CD4-positive, alpha-beta T cell treated with Interleukin-4 for 4 hours (primary cell): ENCODE data around the gene DVL1.
A peak's percentile ranks its signal among the peaks of the same experiment; 100 is the strongest.
"Not testable (repeated sequence)": the region's sequence is repeated elsewhere in the genome, so short reads cannot be mapped to it uniquely, and the experiment has no call there.

ENCODE experiments used
- DNase-seq: peaks from one replicate; pipeline ENCODE4 v3.0.0-alpha.2; 2020

Gene DVL1

DNA sequence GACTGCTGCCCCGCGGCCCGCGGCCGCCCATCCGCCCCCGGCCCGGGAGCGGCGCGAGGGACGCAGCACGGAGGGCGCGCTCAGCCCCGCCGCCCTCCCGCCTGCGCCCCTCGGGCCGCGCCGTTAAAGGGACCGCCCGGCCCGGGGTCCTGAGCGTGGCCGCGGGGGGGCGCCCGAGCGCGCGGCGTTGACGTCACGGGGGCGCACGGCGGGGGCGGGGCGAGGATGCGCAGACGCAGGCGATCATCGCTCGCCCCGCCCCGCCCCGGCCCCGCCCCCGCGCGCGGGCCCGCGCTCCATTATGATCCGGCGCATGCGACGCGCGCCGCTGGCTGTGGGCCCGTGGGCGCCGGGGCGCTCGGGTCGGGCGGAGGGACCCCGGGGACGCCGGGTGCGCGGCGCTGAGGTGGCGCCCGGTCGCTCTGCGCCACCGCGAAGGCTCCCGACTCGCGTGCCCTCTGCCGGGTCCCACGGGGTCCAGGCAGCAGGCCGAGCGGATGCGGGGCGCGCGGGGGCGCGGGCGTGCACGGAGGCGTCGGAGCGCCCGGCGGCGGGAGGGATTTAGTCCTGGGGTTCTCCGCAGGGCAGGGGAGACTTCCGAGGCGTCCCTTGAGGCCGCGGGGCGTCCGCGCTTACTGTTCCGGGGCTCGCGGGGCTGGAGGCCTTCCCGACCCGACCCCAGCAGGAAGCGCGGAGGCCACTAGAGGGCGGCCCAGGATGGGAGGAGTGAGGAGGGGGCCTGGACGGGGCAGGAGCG lies at the start of gene DVL1:
DVL1 (minus strand) TSS at position 163 of the 757 bp plus-strand sequence. CDS start 353 bp downstream, outside the sequence.
- DNase-seq, result peak; percentile 48

DNA sequence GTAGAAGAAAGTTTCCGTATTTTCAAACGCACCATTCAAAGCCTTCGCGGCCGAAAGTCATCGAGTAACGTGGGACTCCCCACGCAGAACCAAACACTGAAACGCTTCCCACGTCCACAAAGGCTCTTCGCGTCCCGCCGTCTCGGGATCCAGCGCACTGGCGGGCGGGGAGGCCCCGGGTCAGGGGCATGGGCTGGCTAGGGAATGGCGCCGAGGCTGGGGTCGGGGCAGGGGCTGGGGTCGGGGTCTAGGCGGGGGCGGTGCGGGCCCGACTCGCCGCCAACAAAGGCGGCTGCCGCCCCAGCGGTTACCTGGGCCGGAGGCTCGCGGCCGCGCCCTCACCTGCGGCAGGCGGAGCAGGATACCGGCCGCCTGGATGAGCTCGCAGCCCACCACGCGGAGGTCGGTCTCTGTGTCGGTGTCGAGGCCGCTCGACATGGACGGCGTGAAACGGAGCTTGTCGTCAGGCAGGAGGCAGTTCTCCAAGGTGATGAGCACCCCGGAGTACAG lies 49.5 kb upstream of the DVL1 start:
- no peak for DNase-seq

DNA sequence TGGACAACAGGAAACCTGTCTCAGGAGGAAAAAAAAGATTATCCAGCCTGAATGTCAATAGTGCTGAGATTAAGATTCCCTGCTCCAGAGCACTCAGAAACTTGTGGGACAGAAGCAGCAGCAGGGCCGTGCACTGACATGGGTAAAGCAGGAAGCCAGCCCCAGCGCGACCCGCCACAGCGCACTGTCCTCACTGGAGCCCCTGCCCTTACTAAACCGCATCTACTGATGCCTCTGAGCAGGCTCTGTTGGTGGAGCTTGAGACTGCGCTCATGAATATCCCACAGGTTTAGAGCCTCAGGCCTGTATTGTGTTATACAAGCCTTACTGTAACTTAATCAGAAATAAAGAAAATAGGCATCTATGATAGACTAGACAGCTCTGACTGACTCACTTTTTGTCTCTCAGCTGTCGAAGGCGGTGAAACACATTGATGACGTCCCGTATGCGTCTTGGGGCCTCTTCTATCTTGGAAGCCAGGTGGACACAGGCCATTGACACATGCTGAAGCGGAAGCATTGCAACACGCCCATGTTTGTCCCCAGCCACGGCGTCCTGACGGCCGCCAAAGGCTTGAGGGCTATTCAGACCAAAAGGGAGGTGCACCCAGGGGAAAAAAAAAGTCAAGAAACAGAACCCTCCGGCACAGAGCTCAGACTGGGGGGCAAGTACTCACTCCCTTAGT lies 48.8 kb upstream of the DVL1 start:
- no peak for DNase-seq

DNA sequence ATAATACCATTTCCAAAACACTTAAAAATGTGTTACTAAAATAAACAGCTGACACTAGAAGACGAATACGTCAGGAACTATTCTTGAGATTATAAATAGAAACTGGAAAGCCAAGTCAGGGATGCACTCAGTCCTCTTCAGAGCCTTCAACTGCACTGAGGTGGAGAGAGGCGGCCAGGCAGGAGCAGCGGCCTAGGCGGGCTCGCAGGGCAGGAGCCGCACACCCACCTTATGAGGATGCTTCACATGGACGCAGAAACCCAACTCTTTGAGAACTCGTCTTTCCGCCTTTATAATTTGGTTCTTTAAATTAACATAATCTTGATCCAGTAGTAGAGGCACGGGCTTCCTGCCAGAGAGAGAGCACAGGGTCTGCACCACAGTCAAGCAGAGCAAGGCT lies 45.9 kb upstream of the DVL1 start:
- DNase-seq, result no peak

DNA sequence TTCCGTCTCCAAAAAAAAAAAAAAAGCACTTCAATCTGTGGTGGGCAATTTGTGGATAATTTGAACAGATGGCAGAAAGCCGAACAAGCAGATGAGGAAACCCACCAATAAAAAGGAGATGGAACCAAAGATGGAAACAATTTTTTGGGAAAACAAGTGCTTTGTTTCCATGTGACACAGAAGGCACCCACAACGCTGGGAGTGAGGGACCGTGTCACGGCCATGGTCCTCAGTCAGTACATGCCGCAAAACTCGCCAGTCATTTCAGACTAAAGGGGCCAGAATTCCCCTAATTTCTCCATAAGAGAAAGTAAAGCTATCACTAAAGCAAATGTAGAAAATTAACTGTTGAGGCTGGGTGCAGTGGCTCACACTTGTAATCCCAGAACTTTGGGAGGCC lies 44.9 kb upstream of the DVL1 start:
- DNase-seq, result no peak

DNA sequence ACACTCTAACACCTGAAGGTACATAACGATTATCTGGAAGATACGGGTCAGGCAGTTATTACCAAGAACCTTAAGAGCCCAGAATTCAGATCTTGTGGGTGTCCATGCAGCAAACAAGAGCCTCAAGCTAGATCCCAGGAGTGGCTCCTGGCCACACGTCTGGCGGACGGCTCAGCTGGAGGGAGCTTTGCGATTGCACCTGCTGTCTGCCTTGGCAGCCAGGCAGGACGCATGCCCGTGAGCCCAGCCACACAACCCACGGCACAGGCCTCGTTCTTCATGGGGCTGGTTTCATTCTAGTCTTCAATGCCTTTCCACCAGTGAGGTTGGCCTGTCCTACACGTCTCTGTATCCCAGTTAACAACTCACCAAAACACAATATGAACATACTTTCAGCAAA lies 44.2 kb upstream of the DVL1 start:
- DNase-seq, result no peak

DNA sequence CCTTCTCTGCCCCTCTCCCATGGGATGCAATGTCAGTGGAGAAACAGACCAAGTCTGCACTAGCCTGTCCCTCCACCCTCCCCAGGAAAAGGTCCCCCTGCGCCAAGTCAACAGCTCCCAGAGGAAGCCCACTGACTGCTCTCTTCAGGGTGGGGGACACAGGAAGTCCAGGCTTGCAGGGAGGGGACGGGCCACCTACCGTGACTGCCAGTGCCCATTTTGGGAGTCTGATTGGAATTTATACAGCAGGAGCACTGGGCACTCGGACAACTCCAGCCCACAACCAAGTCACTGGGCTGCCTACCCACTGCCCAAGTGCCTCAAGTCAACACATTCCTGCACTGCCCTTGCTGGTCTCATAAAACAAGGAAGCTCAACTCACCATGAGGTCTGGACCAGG lies 43.8 kb upstream of the DVL1 start:
- no peak for DNase-seq

DNA sequence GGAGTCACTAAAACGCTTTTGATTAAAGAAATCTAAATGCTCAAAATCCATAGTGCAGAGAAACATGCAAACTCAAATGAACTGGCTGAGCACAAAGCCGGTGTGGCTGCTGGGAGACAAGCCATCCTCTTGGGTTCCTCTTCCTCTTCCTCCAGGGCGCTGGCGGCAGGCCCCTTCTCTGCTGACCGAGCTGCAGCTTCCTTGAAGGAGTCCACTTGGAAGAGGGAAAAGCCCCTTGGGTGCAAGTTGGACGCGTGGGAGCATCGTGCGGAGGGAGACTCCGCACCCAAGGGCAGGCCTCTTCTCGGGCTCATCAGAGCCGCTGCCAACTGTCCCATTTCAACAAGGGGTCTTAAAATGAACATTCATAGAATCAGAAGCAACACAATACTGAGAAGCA lies 42.0 kb upstream of the DVL1 start:
- DNase-seq, result no peak

DNA sequence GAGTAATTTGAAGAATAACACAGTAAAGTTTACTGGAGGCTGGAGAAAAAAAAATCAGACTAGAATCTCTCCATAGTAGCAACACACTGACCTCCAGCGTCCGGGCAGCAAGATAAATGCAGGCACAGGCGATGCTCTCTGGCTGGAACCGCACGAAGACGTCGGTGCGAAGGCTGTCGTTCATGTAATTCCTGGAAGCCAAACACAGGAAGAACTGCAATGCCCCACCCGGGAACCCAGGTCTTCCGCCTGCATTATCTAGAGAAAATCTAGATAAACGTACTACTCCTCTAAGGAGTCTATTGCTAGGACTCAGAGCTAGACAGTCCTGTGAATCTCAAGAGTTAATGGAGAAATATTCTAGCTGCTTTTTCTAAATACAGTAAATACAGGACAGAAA lies 41.5 kb upstream of the DVL1 start:
- DNase-seq, result no peak

DNA sequence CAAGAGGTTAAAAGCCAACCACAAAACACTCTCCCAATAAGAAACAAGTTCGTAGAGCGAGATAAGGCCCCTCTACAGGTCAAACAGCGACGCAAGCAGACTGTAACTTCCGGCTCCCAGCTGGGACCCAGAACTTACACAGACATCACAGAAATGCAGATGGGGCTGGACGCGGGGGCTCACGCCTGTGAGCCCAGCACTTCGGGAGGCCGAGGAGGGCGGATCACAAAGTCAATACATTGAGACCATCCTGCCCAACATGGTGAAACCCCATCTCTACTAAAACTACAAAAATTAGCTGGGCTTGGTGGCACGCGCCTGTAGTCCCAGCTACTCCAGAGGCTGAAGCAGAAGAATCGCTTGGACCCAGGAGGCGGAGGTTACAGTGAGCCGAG lies 38.9 kb upstream of the DVL1 start:
- DNase-seq, result no peak

DNA sequence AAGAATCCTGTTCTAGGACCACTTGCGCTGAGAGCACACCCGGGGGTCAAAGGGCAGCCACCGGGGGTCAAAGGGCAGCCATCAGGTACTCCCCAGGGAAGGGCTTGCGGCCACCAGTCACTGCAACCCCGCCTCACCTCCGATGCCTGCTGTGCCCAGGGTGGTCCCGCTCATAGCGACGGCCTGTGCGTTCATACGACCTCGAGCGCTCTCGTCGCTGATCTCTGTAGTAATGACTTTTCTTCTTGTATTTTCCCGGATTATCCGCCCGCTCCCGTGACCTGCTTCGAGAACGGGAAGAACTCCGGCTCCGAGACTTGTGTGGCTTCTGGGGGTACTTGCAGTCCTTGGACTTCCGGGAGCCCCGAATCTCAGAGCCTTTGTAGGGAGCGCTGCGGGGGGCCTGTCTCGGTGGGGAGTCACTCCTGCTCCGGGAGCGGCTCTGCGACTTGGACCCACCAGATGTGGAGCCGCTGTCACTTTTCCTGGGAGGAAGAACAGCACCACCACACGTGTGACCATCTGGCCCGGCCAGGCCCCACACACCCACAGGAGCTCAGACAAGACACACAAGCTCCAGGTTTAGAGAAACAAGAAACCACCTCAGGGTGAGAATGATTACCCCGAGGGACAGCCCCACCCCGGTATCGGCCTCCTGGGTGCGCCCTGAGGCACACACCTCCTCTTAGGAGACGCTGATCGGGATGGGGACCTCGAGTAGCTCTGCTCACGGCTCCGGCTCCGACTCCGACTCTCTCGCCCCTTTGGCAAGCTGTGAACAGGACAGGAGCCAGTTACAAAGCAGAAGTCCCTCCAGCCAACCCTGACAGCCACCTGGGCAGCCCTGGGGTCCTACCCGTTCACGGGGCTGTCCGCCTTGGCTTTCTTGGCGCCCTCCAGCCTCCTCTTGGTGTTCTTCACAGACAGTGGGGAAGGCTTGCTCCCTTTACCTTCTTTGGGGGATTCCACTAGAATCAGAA lies 38.2 kb upstream of the DVL1 start:
- DNase-seq, result no peak

DNA sequence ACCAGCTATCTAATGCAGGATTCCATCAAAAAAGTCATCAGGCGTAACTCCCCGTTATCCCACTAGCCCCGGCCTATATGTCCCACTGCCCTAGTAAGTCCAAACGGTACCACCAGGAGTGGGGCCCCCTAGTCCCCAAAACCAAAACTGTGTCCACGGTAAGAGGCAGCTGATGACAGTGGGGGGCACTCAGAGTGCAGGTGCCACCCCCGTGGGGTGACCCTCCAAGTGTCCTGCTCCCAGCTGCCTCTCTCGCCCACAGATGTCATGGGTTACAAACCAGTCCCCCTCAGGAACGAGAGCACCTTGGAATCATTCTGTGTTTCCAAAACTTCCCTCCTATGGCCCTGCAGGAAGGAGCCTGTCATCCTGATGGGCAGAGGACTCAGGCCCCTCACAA lies 36.7 kb upstream of the DVL1 start:
- no peak for DNase-seq

DNA sequence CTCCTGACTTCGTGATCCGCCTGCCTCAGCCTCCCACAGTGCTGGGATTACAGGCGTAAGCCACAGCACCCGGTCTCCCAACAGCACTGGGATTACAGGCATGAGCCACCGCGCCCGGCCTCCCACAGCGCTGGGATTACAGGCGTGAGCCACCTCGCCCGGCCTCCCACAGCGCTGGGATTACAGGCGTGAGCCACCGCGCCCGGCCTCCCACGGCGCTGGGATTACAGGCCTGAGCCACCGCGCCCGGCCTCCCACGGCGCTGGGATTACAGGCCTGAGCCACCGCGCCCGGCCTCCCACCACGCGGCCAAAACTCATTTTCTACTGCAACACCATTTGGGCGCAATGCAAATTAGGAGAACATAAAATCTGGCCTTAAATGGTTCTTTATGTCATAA lies 36.1 kb upstream of the DVL1 start:
- not testable (repeated sequence) for DNase-seq

DNA sequence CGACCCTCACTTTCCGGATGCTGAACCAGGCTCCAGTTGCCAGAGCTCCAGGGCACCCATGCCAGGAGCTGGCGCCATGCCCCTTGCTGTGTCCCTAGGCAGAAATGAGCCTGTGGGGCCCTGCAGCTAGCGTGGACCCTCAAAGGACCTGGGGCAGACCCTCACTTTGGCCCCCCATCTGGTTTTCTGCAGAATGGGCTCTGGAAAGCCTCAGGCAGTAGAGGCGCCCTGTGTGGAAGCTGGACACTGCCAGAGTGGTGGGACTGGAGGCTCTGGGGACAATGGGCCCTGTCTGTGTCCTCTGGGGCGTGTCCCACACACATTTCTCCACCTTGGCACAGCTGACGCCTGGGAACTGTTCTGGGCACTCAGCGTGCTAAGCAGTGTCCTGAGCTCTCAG lies 32.1 kb upstream of the DVL1 start:
- DNase-seq, result no peak

DNA sequence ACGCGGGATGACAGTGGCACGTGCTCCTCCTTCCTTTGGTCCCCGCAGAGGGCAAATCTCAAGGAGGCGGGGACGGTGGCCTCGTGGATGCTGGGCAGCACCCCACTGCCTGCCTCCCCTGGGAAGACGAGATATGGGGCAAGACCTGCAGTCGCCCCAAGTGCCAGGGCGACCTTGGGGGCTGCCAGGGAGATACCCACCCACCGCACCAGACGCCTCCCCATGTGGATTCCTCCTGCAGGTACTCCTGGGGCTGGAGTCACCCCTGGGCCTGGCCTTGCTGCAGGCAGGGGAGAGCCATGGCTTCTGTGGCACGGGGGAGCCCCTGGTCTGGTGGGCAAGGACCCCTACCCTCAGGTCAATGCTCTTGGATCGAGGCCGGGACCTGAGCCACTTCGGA lies 31.6 kb upstream of the DVL1 start:
- no peak for DNase-seq

DNA sequence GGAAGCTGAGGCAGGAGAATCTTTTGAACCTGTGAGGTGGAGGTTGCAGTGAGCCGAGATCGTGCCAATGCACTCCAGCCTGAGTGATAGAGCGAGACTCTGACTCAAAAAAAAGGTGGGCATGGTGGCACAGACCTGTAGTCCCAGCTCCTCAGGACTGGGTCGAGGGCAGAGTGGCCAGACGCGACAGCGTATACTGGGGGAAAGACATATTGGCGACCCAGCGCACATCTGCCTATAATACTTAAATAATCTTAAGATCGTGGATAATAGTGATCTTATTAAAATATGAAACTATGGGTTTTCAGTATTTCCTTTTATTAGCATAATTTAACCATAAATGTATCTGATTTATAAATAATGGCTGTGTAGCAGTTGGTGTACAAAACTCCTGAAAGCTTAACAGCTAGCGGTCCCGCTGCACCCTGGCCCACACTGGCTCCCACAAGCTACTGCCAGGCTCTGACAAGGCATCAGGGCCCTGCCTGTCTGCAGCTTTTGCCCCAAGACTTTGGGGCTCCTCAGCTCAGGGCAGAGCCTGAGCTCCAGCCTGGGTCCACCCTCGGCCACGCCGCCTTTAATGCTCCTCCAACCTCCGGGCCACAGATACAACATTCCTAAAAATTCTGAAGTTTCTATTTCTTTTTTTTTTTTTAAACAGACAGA lies 28.5 kb upstream of the DVL1 start:
- DNase-seq, result no peak

DNA sequence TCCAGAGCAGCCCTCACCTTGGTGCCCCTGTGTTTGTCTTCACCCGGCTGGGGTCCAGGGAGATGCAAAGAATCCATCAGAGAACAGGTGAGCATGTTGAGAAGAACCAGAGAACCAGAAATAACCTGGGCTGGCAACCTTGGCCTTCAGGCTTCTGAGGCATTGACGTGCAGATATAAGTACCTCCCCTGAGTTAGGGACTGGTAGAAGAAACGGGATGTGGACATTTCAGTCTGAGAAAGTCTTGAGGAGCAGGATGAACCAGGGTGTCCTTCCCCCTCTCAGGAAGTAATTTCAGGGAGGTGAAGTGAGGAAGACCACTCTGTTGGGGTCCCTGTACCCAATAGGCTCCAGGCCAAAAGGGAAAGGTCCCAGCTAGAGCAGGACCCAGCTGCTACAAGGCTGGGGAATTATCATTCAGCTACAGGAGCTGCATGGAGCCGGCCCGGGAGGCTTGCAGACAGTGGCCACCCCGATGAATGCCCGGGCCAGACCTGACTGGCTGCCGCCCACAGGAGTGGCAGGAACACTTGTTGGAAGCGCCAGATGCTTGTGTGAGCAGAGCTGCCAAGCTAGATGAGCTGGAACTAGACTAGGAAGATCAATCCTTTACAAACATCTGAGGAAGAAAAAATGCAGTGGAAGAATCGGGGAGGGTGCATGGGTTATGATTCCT lies 27.5 kb upstream of the DVL1 start:
- no peak for DNase-seq

DNA sequence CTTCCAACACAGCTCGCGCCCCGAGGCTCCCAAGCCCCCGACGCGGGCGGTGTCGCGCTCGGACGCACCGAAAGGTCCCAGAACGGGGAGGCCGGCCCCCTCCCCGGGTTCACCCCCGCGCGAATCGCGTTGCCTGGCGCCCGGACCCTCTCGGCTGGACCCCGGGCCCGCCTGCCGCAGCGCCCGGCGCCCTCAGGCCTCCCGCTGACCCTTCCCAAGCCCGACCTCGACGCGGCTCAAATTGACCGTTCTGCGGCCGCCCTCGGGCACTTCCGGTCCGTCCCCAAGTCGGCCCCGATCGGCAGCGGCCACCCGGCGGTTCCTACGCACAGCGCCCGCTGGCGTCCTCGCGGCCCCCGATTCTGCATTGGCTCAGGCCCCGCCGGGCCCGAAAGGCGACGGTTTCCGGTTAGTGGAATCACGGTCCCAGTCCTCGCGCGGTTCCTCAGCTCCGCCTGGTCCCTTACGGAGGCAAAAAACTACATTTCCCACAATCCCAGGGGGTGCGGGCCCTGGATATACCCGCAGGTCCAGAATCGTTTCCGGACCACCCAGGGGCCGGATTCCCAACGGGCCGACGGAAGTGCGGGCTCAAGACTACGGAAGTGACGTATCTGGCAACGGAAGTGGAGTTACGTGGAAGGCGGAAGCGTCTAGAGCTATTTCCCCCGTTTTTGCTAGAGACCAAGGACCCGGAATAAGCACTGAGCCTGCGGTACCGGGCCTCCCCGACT lies 25.9 kb upstream of the DVL1 start, which contains the start of gene AURKAIP1:
AURKAIP1 (minus strand) TSS at position 279 of the 734 bp plus-strand sequence. CDS start 451 bp downstream, outside the sequence.
- peak; percentile 99 for DNase-seq

DNA sequence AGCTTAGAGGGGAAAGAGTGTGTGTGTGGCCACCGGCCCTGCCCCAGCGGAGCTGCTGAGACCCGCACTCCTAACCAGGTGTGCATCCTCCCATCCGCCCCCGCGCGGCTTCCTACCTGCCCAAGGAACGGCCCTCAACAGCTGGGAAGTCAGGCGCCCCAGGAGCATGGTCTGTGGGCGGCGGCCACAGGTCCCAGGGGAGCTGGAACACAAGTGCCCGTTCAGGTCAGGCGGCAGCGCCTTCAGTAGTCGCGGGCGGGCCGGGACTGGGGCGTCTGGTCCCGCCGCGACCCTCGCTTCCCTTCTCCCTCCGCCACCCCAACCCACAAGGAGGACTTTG lies 25.3 kb upstream of the DVL1 start:
- DNase-seq, result no peak

DNA sequence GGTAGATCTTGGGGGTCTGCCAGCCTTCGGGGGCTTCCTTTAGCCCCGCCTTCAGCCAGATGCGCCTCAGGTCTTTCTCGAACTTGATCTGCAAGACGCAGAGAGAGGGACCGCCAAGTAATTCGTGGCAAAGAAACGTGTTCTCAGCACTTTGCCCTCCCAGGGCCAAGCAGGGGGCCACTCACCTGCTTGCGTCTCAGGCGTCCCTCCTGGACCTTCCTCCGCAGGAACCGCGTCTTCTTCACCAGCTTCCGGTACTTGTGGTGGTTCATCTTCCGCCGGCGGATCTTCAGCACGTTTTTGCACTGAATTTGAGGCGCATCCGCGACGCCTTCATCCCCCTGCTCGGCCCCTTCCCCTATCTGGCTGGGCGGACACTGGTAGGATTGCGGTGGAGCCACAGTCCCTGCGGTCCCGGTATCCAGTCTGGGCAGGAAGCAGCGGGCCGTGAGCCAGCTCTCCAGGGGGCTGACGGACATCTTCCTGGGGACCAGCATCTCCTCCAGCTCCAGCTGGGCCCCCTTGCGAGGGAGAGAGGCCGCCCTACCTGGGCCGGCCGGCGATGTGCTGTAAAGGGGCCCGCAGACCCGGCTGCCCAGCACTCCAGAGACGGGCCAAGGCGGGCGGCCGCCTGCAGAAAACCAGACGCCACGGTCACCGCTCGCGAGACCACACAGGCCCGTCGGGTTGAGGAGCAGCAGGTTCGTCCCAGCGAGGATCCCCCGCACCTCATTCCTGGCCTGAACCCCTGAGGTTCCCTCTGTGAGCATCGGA lies 24.8 kb upstream of the DVL1 start:
- DNase-seq, result no peak
